ENCODE measurements around the gene LRRC23. TPM values are rescaled to one million over a fixed set of nuclear protein-coding genes. Genes with fewer than 3 reads are reported as not detected.

The LRRC23 gene
- total and polyA plus RNA-seq, 3 donors from 2014 or later, result 32.7 to 112 (median 33.9) TPM

- TF ChIP-seq POLR2A (IDR thresholded peaks at IDR 0.05), result no peak
- TF ChIP-seq CTCF (IDR thresholded peaks at IDR 0.05), result no peak
- no peak overlapping the region for H3K4me3 ChIP-seq
- no peaks in the 10 kb centered on the region for H3K36me3 ChIP-seq (ENCODE audit: low read depth, missing control alignments)
- H3K27ac ChIP-seq, result no peak overlapping the region
- H3K4me1 ChIP-seq, result peaks cover 31% of the 10 kb centered on the region
- no peaks in the 10 kb centered on the region for H3K27me3 ChIP-seq
- no peaks in the 10 kb centered on the region for H3K9me3 ChIP-seq
- DNase-seq, result no peak
- WGBS, 2 donors, result 83 to 100% methylated on average over 1 of the region's 1 CpG
- intact Hi-C loops (cut with DNase I; ENCODE audit: low total_unique reads), result no loop called here
These were observed 45.8 kb downstream of the LRRC23 start for GRCh38 chr12:6950401-6950801.

- WGBS, 2 donors, result 79 to 96% methylated on average over 15 to 25 of the region's 25 CpGs
- H3K9me3 ChIP-seq, result no peaks in the 10 kb centered on the region
- H3K27me3 ChIP-seq, result no peaks in the 10 kb centered on the region
- peak within 1 kb of the TSS in 1 of 2 donors; percentile 13 for H3K4me3 ChIP-seq
- intact Hi-C loops (cut with DNase I; ENCODE audit: low total_unique reads), result no loop called here
- TF ChIP-seq POLR2A (IDR thresholded peaks at IDR 0.05) (no peak), CTCF (IDR thresholded peaks at IDR 0.05) (no peak)
- H3K27ac ChIP-seq, result no peak within 1 kb of the TSS
- peaks cover 25% of the 10 kb centered on the region for H3K4me1 ChIP-seq
- DNase-seq, result no peak
- no peaks in the 10 kb centered on the region for H3K36me3 ChIP-seq (ENCODE audit: low read depth, missing control alignments)
These were observed 46.4 kb downstream of the LRRC23 start, which contains the start of gene PTPN6 for GRCh38 chr12:6950811-6951540. Gene PTPN6, plus strand, starts transcription at chr12:6951356. Its CDS starts 157 bp downstream, at chr12:6951513.

- Histone ChIP-seq H3K4me1 (peaks cover 21% of the 10 kb centered on the region), H3K27me3 (no peaks in the 10 kb centered on the region), H3K4me3 (peak overlapping the region in 1 of 2 donors; percentile 13), H3K27ac (no peak overlapping the region), H3K36me3 (ENCODE audit: low read depth, missing control alignments) (no peaks in the 10 kb centered on the region), H3K9me3 (no peaks in the 10 kb centered on the region)
- intact Hi-C loops (cut with DNase I; ENCODE audit: low total_unique reads), result no loop called here
- WGBS, 2 donors, result 88 to 90% methylated on average over 11 to 20 of the region's 20 CpGs
- no peak for TF ChIP-seq CTCF (IDR thresholded peaks at IDR 0.05)
- no peak for TF ChIP-seq POLR2A (IDR thresholded peaks at IDR 0.05)
- no peak for DNase-seq
These were observed 47.0 kb downstream of the LRRC23 start for GRCh38 chr12:6951551-6952120.

GRCh38 chr12:6952121-6952862 lies 47.7 kb downstream of the LRRC23 start:
- peak overlapping the region in 1 of 2 donors; percentile 13 for H3K4me3 ChIP-seq
- WGBS, 2 donors, result 78 to 81% methylated on average over 16 to 22 of the region's 22 CpGs
- H3K27ac ChIP-seq, result no peak overlapping the region
- H3K4me1 ChIP-seq, result peaks cover 20% of the 10 kb centered on the region
- no peaks in the 10 kb centered on the region for H3K9me3 ChIP-seq
- intact Hi-C loops (cut with DNase I; ENCODE audit: low total_unique reads), result no loop called here
- no peaks in the 10 kb centered on the region for H3K36me3 ChIP-seq (ENCODE audit: low read depth, missing control alignments)
- H3K27me3 ChIP-seq, result no peaks in the 10 kb centered on the region
- DNase-seq, result no peak
- TF ChIP-seq CTCF (IDR thresholded peaks at IDR 0.05) (no peak), POLR2A (IDR thresholded peaks at IDR 0.05) (no peak)
